HEK293T (cell line): Measurements from ENCODE around the gene DOK6.

Experiments
- CTCF ChIA-PET: fragments of 350-600 bp; formaldehyde crosslinking; extraction: SDS; loops from one replicate; lab custom pipeline; 2021; ENCODE audit warnings: antibody characterized with exemption, inconsistent platforms; lab: Yijun Ruan, JAX
- POLR2A ChIA-PET: fragments of 350-600 bp; formaldehyde crosslinking; extraction: SDS; loops from one replicate; lab custom pipeline; 2020; ENCODE audit warnings: antibody characterized with exemption, inconsistent platforms; lab: Yijun Ruan, JAX
- DNase-seq: peaks from one replicate; pipeline ENCODE4 v3.0.0; 2012; ENCODE audit warnings: mixed read lengths; ENCODE audit errors: extremely low spot score
- ARNT ChIP-seq: fragments of 450-650 bp; IDR thresholded peaks from 2 replicates; pipeline ENCODE4 v1.6.1; 2017; ENCODE audit warnings: mild to moderate bottlenecking
- BHLHE40 ChIP-seq: fragments of 450-650 bp; IDR thresholded peaks from 2 replicates; pipeline ENCODE4 v1.6.1; 2016; ENCODE audit warnings: mild to moderate bottlenecking, moderate library complexity, borderline replicate concordance
- CTBP1 ChIP-seq: fragments of 450-650 bp; IDR thresholded peaks from 2 replicates; pipeline ENCODE4 v1.6.1; 2016; ENCODE audit warnings: borderline replicate concordance
- ELF4 ChIP-seq: fragments of 450-650 bp; IDR thresholded peaks from 2 replicates; pipeline ENCODE4 v1.6.1; 2017; ENCODE audit warnings: antibody characterized with exemption
- FOXA1 ChIP-seq: fragments of 450-650 bp; IDR thresholded peaks from 2 replicates; pipeline ENCODE4 v1.6.1; 2016; ENCODE audit warnings: mild to moderate bottlenecking
- FOXK2 ChIP-seq: fragments of 450-650 bp; IDR thresholded peaks from 2 replicates; pipeline ENCODE4 v1.6.1; 2016; ENCODE audit warnings: mild to moderate bottlenecking
- FOXM1 ChIP-seq: fragments of 450-650 bp; IDR thresholded peaks from 2 replicates; pipeline ENCODE4 v1.6.1; 2017; ENCODE audit warnings: mild to moderate bottlenecking, borderline replicate concordance
- HDGF ChIP-seq: fragments of 450-650 bp; IDR thresholded peaks from 2 replicates; pipeline ENCODE4 v1.6.1; 2017; ENCODE audit warnings: antibody characterized with exemption, borderline replicate concordance
- L3MBTL2 ChIP-seq: fragments of 450-650 bp; conservative IDR thresholded peaks from 2 replicates; pipeline ENCODE4 v1.6.1; 2016; ENCODE audit warnings: mild to moderate bottlenecking
- LEF1 ChIP-seq: fragments of 450-650 bp; IDR thresholded peaks from 2 replicates; pipeline ENCODE4 v1.6.1; 2017; ENCODE audit warnings: mild to moderate bottlenecking, borderline replicate concordance
- NFRKB ChIP-seq: fragments of 450-650 bp; IDR thresholded peaks from 2 replicates; pipeline ENCODE4 v1.6.1; 2016; ENCODE audit warnings: mild to moderate bottlenecking, moderate library complexity
- SP1 ChIP-seq: fragments of 450-650 bp; IDR thresholded peaks from 2 replicates; pipeline ENCODE4 v1.6.1; 2017
- SUZ12 ChIP-seq: fragments of 450-650 bp; IDR thresholded peaks from 2 replicates; pipeline ENCODE4 v1.6.1; 2016; ENCODE audit warnings: mild to moderate bottlenecking
- TARDBP ChIP-seq: fragments of 450-650 bp; IDR thresholded peaks from 2 replicates; pipeline ENCODE4 v1.6.1; 2016
- ZNF384 ChIP-seq: fragments of 450-650 bp; IDR thresholded peaks from 2 replicates; pipeline ENCODE4 v1.6.1; 2016
- TF ChIP-seq, protein P1 (sequence below): fragments of 450-650 bp; IDR thresholded peaks from 2 replicates; pipeline ENCODE4 v1.6.1; 2016

The DOK6 gene

DNA sequence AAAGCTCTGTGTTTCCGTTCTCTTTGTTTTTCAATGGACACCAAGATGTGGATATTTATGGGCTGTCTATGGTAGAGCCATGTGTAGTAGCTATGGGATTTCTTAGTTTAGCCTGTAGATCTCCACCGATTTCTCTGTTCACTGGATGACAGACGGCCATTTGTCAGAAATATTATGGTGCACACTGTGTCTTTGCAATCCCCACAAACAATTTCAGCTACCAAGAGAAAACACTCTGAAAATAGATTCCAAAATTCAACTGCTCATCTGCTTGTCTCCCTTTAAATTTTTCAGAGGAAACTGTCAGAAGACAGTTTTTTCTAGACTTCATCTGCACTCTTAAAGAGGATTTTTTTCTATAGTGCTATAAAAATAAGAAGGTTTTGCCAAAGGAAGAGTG is 380.2 kb downstream of the DOK6 start:
- no peak for DNase-seq
- POLR2A ChIA-PET: no interaction called here
- TF ChIP-seq ARNT (no peak), FOXA1 (no peak), FOXK2 (no peak), TARDBP (no peak), SP1 (no peak), ZNF384 (no peak), ELF4 (no peak), LEF1 (no peak), FOXM1 (no peak), NFRKB (no peak), SUZ12 (no peak), BHLHE40 (no peak), L3MBTL2 (no peak), CTBP1 (no peak), HDGF (no peak)
- TF ChIP-seq, protein P1, sequence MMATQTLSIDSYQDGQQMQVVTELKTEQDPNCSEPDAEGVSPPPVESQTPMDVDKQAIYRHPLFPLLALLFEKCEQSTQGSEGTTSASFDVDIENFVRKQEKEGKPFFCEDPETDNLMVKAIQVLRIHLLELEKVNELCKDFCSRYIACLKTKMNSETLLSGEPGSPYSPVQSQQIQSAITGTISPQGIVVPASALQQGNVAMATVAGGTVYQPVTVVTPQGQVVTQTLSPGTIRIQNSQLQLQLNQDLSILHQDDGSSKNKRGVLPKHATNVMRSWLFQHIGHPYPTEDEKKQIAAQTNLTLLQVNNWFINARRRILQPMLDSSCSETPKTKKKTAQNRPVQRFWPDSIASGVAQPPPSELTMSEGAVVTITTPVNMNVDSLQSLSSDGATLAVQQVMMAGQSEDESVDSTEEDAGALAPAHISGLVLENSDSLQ: no peak
- CTCF ChIA-PET: no interaction called here

GRCh38 chr18:69784815-69785214 is 384.1 kb downstream of the DOK6 start:
- TF ChIP-seq NFRKB (no peak), HDGF (no peak), ZNF384 (no peak), LEF1 (no peak), TARDBP (no peak), SP1 (no peak), FOXA1 (no peak), SUZ12 (no peak), ELF4 (no peak), ARNT (no peak), FOXK2 (no peak)
- ChIA-PET CTCF (no interaction called here), POLR2A (no interaction called here)
- no peak for DNase-seq

DNA sequence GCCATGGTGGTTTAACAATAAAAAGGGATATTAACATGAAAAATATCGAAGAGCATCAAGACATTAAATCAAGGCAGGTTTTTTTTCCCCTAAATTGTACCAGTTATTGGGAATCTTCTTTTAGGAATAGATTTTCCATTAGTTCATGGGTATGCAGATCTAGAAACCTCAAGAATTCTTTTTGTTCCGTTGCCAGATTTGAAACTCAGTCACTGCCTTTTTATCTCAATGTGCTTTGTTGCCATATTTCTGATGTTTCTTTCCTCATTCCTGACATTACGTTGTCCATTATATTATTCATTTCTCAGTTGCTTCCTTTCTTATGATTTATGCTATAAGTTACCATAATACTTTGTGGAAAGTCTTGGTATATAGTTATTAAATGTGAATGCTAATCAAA is 384.8 kb downstream of the DOK6 start:
- DNase-seq: no peak
- ChIA-PET POLR2A (no interaction called here), CTCF (no interaction called here)
- TF ChIP-seq NFRKB: no peak
- TF ChIP-seq SP1: no peak
- no peak for TF ChIP-seq BHLHE40
- TF ChIP-seq ZNF384: no peak
- no peak for TF ChIP-seq ELF4
- TF ChIP-seq L3MBTL2: no peak
- TF ChIP-seq HDGF: no peak
- no peak for TF ChIP-seq FOXK2
- TF ChIP-seq FOXA1: no peak
- TF ChIP-seq TARDBP: no peak

DNA sequence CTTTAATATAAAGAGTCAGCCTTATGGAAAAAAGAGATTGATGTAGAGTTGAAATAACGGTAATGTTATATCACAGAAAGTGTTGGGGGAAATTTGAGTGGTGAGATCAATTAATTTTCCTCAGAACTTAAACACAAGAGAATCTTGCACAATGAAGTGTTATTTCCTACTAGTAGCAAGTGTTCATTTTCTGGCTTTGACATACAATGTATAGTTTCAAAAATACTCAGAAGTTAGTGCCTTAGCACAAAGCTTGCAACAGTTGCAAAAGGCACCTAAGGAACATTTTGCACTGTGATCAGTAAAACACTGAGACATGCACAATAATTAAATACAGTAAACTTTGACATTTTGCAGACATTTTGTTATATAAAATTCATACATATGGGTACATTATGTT is 385.7 kb downstream of the DOK6 start:
- TF ChIP-seq L3MBTL2 (no peak), CTBP1 (no peak), FOXA1 (no peak), FOXK2 (no peak), ELF4 (no peak), ARNT (no peak), NFRKB (no peak), ZNF384 (no peak)
- no peak for DNase-seq
- ChIA-PET CTCF (no interaction called here), POLR2A (no interaction called here)

- ChIA-PET CTCF (no interaction called here), POLR2A (no interaction called here)
- TF ChIP-seq TARDBP: no peak
- no peak for TF ChIP-seq ZNF384
- TF ChIP-seq, protein P1: no peak
- TF ChIP-seq BHLHE40: no peak
- no peak for TF ChIP-seq FOXM1
- no peak for TF ChIP-seq LEF1
- no peak for TF ChIP-seq NFRKB
- TF ChIP-seq ARNT: no peak
- TF ChIP-seq SP1: no peak
- no peak for TF ChIP-seq HDGF
- TF ChIP-seq CTBP1: no peak
- no peak for TF ChIP-seq FOXK2
- no peak for DNase-seq
Measured at GRCh38 chr18:69787825-69788547, 387.3 kb downstream of the DOK6 start.

- ChIA-PET POLR2A (no interaction called here), CTCF (no interaction called here)
- TF ChIP-seq ZNF384 (no peak), NFRKB (no peak), SUZ12 (no peak), BHLHE40 (no peak), HDGF (no peak), L3MBTL2 (no peak), CTBP1 (no peak)
- TF ChIP-seq, protein P1: no peak
- DNase-seq: no peak
Measured at GRCh38 chr18:69789794-69790193, 389.1 kb downstream of the DOK6 start.
